Measurements from ENCODE around the gene ITPR1. TPM values are rescaled to one million over a fixed set of nuclear protein-coding genes. Genes with fewer than 3 reads are reported as not detected.

The ITPR1 gene
- total RNA-seq (2012; rRNA removed) (5.7 and 5.8 TPM in 2 replicates), polyA plus RNA-seq (2012; rRNA removed) (1.4 and 1.8 TPM in 2 replicates), Bru-seq, nascent RNA (percentile 62 among the genes with signal in this experiment), BruChase-seq, experiment 1, labeled RNA remaining after a 6-hour chase (percentile 53 among the genes with signal in this experiment), BruChase-seq, experiment 2, labeled RNA remaining after a 2-hour chase (percentile 51 among the genes with signal in this experiment)
- 0.41 and 0.57 TPM in 2 replicates for polyA plus RNA-seq (2012; cell fraction: cytosol; rRNA removed)
- 0.65 and 2.1 TPM in 2 replicates for polyA plus RNA-seq (2012; cell fraction: nucleus; rRNA removed; ENCODE audit: low replicate concordance)
- long read RNA-seq, full-length matches to known transcripts: 1 of 10 reads
- long read RNA-seq, partial matches to known transcripts: 8 of 10 reads
- long read RNA-seq, other reads (novel, unspliced or antisense): 1 of 10 reads

DNA sequence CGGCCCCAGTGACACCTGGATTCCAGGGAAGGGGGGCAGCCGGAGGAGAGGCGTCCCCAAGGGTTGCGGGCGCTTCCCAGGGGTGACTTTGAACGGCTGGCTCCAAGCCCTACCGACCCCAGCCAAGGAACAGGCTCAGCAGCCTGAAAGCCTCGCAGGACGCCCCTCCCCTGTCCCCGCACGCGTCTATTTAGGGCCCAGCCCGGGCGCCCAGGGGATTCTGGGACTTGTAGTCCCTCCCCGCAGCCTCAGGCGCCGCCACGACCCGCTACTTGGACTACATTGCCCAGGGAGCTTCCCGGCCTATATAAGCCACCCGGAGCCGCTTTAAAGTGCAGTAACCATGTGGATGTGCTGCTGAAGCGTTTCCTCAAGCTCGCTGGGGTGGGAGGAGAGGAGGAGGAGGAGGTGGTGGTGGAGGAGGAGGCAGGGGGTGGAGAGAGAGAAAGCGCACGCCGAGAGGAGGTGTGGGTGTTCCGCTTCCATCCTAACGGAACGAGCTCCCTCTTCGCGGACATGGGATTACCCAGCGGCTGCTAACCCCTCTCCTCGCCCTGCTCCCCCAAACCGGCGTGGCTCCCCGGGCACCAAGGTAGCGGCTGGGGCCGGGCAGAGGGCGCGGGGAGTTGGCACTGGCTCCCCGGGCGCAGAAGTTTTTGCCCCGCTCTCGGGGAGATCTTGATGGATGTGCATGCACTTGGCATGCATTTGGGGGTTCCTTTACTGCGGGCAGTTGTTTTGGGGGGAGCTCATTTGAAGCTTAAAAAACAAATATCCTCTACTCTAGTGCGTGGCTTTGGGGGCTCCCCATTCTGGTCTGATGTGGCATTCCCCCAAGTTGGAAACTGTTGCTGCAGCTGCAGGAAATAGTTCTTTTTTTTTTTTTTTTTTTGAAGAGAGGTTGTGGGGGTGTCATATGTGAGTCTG, at the start of gene ITPR1:
Gene ITPR1 (plus strand): TSS at position 335 of the 927 bp plus-strand sequence. CDS start 23,144 bp downstream, outside the sequence.
- Histone ChIP-seq H4K91ac (ENCODE audit: insufficient read depth, low read depth, low read length) (peak within 1 kb of the TSS; percentile 29; the same call in 1 of the 2 replicates), H3K14ac (replicated peaks; ENCODE audit: low read depth, low read length) (0 out of 2 replicates have a peak within 1 kb of the TSS, but pooled peaks have one; percentile 9), H3K27ac (ENCODE audit: insufficient read depth, low read length) (peak within 1 kb of the TSS; percentile 67), H3K9ac (ENCODE audit: low read depth, low read length) (peak within 1 kb of the TSS; percentile 51), H2AK5ac (ENCODE audit: low read depth, low read length) (no peak within 1 kb of the TSS), H4K5ac (ENCODE audit: low read depth, low read length) (no peak within 1 kb of the TSS), H2BK5ac (ENCODE audit: low read depth, low read length, poor library complexity, severe bottlenecking) (no peak within 1 kb of the TSS), H3K4me2 (ENCODE audit: low read depth, low read length) (peak within 1 kb of the TSS; percentile 91), H3K27me3 (ENCODE audit: control insufficient read depth, insufficient read depth, low read length) (no peaks in the 10 kb centered on the region), H3K18ac (ENCODE audit: low read depth, low read length) (peak within 1 kb of the TSS; percentile 4; the same call in 1 of the 2 replicates), H2AK9ac (replicated peaks; ENCODE audit: low read depth, low read length, poor library complexity) (peak within 1 kb of the TSS; percentile 53), H3K4me1 (ENCODE audit: control insufficient read depth, insufficient read depth, low read length) (no peaks in the 10 kb centered on the region; the same call in 1 of the 2 replicates), H4K8ac (ENCODE audit: low read depth in 2 of 2, low read length in 2 of 2) (peak within 1 kb of the TSS in 1 of 2 experiments; percentile 9; a peak in 2 of 4 replicates), H2BK120ac (ENCODE audit: low read depth, low read length) (no peak within 1 kb of the TSS), H3K4me3 (ENCODE audit: insufficient read depth, low read depth, low read length) (peak within 1 kb of the TSS; percentile 62), H3K56ac (ENCODE audit: extremely low read depth, insufficient read depth, low read length) (peak within 1 kb of the TSS; percentile 10; the same call in 1 of the 2 replicates), H3K23ac (ENCODE audit: low read depth, low read length) (peak within 1 kb of the TSS; percentile 75), H3K4ac (ENCODE audit: low read depth, low read length) (peak within 1 kb of the TSS; percentile 4; the same call in 1 of the 2 replicates), H2AFZ (replicated peaks; ENCODE audit: low read length, poor library complexity) (peak within 1 kb of the TSS; percentile 96), H3K9me3 (ENCODE audit: control insufficient read depth, insufficient read depth, low read length) (no peaks in the 10 kb centered on the region), H3K36me3 (ENCODE audit: control insufficient read depth, insufficient read depth, low read length) (no peaks in the 10 kb centered on the region), H4K20me1 (ENCODE audit: insufficient read depth, low read length) (no peaks in the 10 kb centered on the region), H3K79me1 (ENCODE audit: low read depth in 1 of 2, low read length in 2 of 2) (no peaks in the 10 kb centered on the region), H3K9me1 (ENCODE audit: insufficient read depth, low read length) (no peaks in the 10 kb centered on the region; the same call in 1 of the 2 replicates), H2BK20ac (ENCODE audit: low read depth, low read length) (no peak within 1 kb of the TSS), H2BK15ac (ENCODE audit: low read depth, low read length) (no peak within 1 kb of the TSS)
- DNase-seq (peak; percentile 98), ATAC-seq (ENCODE audit: low read depth) (peak; percentile 96)
- WGBS, 2 experiments (ENCODE audit: extremely low coverage in 2 of 2, insufficient read length in 1 of 2): 0% methylated on average over 3 of the region's 47 CpGs; no CpG with 5 or more reads in 1 of the 2 experiments
- dilution Hi-C loops (cut with HindIII; ENCODE audit: low sequenced_read_pairs, unreplicated experiment) (no loop called here), in situ Hi-C loops (cut with MboI; ENCODE audit: low sequenced_read_pairs) (no loop called here), intact Hi-C loops (cut with micrococcal nuclease) (loop anchor here (1.0 to 5.0 kb wide), 4 partner anchors 26 to 186 kb away; partner anchors contain the start of gene SUMF1)
- no TSS peak for BruUV-seq (replicated peaks)
- ChIA-PET CTCF (interaction anchor here (1.0 to 2.1 kb wide), 4 partner anchors 26 to 142 kb away, joined by 3 to 6 read pairs (median 4); no protein-coding TSS in a partner anchor), POLR2A (ENCODE audit: unreplicated experiment) (interaction anchor here (1.2 kb wide), 1 partner anchor 26 kb away, joined by 5 read pairs; the partner anchor contains the start of gene SUMF1)
- no peak for TF ChIP-seq MAFK (IDR thresholded peaks at IDR 0.05; ENCODE audit: low read depth, low read length)
- TF ChIP-seq POLR2A (IDR thresholded peaks at IDR 0.05; ENCODE audit: low read depth, low read length): peak; percentile 99
- peak; percentile 95 for TF ChIP-seq MXI1 (IDR thresholded peaks at IDR 0.05; ENCODE audit: borderline replicate concordance, low read depth, low read length)
- TF ChIP-seq, protein P1, sequence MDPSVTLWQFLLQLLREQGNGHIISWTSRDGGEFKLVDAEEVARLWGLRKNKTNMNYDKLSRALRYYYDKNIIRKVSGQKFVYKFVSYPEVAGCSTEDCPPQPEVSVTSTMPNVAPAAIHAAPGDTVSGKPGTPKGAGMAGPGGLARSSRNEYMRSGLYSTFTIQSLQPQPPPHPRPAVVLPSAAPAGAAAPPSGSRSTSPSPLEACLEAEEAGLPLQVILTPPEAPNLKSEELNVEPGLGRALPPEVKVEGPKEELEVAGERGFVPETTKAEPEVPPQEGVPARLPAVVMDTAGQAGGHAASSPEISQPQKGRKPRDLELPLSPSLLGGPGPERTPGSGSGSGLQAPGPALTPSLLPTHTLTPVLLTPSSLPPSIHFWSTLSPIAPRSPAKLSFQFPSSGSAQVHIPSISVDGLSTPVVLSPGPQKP (IDR thresholded peaks at IDR 0.05; ENCODE audit: borderline replicate concordance, low read depth, low read length): no peak
- peak; percentile 20; the same call in 1 of the 2 replicates for TF ChIP-seq NFE2L2 (IDR thresholded peaks at IDR 0.05; ENCODE audit: low read depth, low read length)
- TF ChIP-seq MAZ (IDR thresholded peaks at IDR 0.05; ENCODE audit: borderline replicate concordance, low read depth, low read length): peak; percentile 95
- peak; percentile 74; the same call in 1 of the 2 replicates for TF ChIP-seq BHLHE40 (IDR thresholded peaks at IDR 0.05; ENCODE audit: low read depth, low read length)
- TF ChIP-seq CHD1 (IDR thresholded peaks at IDR 0.05; ENCODE audit: low read depth, low read length): no peak
